ENCODE data around the gene LEKR1. TPM values are rescaled to one million over a fixed set of nuclear protein-coding genes. Genes with fewer than 3 reads are reported as not detected.

Gene LEKR1
- total RNA-seq, 2 donors from 2014 or later = 1.0 to 1.7 TPM

DNA sequence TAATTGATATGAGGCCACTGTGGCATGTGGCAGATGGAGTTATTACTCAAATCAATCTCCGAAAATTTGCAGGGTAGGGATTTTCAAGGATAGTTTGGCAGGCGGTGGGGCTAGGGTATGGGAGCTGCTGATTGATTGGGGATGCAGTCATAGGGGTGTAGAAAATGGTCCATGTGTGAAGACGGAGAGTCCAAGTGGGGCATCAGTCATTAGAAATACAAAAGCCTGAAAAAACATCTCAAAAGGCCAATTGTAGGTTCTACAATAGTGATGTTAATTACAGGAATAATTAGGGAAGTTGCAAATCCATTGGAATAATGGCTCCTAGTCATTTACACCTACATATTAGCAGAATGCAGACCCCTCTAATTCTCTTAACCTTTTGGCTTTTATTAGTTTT is 4.9 kb downstream of the LEKR1 start:
- no peaks in the 10 kb centered on the region for H3K9me3 Mint-ChIP-seq
- no peak overlapping the region for H3K4me3 Mint-ChIP-seq
- peaks cover 15% of the 10 kb centered on the region for H3K4me1 Mint-ChIP-seq (ENCODE audit: low read depth)
- no peaks in the 10 kb centered on the region for H3K27me3 Mint-ChIP-seq (ENCODE audit: low read depth)
- H3K27ac Mint-ChIP-seq = no peak overlapping the region
- ATAC-seq (replicated peaks in 1 of 2) = no peak
- H3K36me3 Mint-ChIP-seq (ENCODE audit: insufficient read depth in 2 of 2) = peaks cover 0 to 2% of the 10 kb centered on the region in 2 donors
- no peak for DNase-seq

DNA sequence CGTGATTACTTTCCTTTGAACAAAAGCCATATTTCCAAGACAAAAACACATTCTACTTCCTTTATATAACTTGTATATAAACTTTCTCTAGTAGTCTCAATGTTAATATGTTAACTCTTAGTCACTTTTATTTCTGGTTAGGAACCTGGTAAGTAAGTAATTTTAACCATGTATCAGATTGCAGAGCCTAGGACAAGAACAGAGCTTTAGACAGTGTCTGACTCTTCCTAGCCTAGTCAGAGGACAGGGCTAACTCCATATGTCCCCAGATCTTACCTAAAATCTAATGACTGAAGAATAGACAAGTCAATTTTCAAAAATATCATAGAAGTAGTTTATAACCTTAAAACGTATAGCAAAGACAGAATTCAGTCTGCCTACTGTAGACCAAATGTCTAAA is 8.3 kb downstream of the LEKR1 start:
- DNase-seq = no peak
- Mint-ChIP-seq H3K27me3 (ENCODE audit: low read depth) (no peaks in the 10 kb centered on the region), H3K36me3 (ENCODE audit: insufficient read depth in 2 of 2) (no peaks in the 10 kb centered on the region), H3K4me1 (ENCODE audit: low read depth) (no peaks in the 10 kb centered on the region), H3K4me3 (no peak overlapping the region), H3K27ac (no peak overlapping the region), H3K9me3 (no peaks in the 10 kb centered on the region)
- ATAC-seq (replicated peaks in 1 of 2) = no peak

DNA sequence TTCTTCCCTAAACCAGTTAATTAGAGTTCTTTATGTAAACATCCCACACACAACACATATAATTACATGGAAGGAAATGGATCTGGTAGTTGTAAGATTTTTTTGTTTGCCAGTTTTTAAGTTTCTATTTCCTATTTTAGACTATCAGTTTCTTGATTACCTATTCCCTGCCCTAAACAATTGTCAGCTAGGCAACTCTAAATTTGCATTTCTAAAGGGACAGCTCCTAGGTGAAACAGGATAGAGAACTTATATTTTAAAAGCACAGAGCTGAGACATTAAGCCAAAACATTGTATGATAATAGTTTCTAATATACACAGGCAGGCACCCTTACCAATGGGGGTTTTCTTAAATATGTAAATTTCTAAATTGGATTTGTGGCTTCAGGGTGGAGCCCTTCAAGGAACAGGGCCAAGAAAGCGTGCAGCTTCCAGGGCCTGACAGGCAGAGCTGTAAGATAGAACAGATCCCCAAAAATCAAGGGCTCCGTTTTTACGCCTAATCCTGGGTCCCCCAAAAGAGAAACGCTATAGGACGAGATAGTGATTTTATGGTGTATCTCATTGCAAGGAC is 8.9 kb downstream of the LEKR1 start:
- ATAC-seq (replicated peaks in 1 of 2) = no peak
- Mint-ChIP-seq H3K36me3 (ENCODE audit: insufficient read depth in 2 of 2) (no peaks in the 10 kb centered on the region), H3K27ac (no peak overlapping the region), H3K4me3 (no peak overlapping the region), H3K27me3 (ENCODE audit: low read depth) (no peaks in the 10 kb centered on the region), H3K4me1 (ENCODE audit: low read depth) (no peaks in the 10 kb centered on the region), H3K9me3 (no peaks in the 10 kb centered on the region)
- no peak for DNase-seq

DNA sequence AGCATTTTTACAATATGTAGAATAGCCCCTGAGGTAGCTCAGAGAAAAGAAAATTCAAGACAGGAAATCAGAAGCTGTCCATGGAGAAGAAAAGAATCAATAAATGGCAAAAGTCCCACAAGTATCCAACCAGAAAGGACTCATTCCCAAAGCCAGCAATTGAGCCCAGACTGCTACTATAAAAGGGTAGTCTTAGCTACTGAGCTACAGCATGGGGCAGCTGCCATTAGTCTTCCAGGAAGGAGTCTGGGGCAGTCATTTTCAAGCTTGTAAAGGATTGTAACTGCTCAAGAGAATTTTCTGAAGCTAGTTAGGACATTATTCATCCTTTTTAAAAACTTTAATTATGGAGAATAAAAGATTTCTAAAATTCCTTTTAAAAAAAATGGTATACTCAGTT is 10.5 kb downstream of the LEKR1 start:
- no peaks in the 10 kb centered on the region for H3K27me3 Mint-ChIP-seq (ENCODE audit: low read depth)
- no peaks in the 10 kb centered on the region for H3K9me3 Mint-ChIP-seq
- H3K4me3 Mint-ChIP-seq = no peak overlapping the region
- H3K36me3 Mint-ChIP-seq (ENCODE audit: insufficient read depth in 2 of 2) = no peaks in the 10 kb centered on the region
- DNase-seq = no peak
- H3K4me1 Mint-ChIP-seq (ENCODE audit: low read depth) = no peaks in the 10 kb centered on the region
- no peak for ATAC-seq (replicated peaks in 1 of 2)
- H3K27ac Mint-ChIP-seq = no peak overlapping the region

DNA sequence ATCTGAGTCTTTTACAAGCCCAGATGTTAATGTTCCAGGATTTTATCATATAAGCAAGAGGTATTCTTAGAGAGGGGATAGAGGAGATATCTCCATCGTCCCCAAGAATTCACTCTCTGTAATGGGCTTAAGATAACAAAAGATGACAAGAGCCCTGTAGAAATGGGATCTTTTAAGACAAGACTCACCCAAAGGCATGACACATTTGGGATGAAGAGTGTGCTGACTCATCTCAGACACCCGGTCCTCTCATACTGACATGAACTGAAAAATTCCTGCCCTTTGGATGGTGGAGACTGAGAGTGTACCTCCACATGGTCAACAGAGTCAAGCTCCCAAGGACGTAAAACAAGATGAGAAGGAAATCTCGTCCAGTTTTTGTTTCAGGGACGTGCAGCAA is 11.0 kb downstream of the LEKR1 start:
- ATAC-seq (replicated peaks in 1 of 2) (no peak), DNase-seq (no peak)
- H3K4me3 Mint-ChIP-seq = no peak overlapping the region
- H3K27ac Mint-ChIP-seq = no peak overlapping the region
- no peaks in the 10 kb centered on the region for H3K36me3 Mint-ChIP-seq (ENCODE audit: insufficient read depth in 2 of 2)
- H3K27me3 Mint-ChIP-seq (ENCODE audit: low read depth) = no peaks in the 10 kb centered on the region
- no peaks in the 10 kb centered on the region for H3K4me1 Mint-ChIP-seq (ENCODE audit: low read depth)
- no peaks in the 10 kb centered on the region for H3K9me3 Mint-ChIP-seq

DNA sequence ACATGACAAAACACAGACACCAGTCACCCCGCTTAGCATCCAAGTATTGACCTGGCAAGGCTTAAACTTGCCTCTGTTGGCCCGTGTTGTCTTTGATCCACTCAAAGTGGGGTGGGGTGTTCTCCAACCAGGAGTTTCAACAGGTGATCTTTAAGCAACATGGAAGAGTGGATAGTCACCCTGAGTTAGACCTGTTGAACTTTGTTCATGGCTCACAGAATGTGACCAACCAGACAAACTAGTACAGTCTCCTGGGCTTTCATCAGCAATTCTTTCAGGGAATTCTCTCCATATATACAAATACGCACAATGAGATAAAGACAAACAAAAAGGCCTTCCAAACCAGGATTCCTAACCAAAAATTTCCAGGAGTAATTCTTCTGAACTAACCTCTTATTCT is 11.9 kb downstream of the LEKR1 start:
- H3K4me1 Mint-ChIP-seq (ENCODE audit: low read depth) = no peaks in the 10 kb centered on the region
- H3K36me3 Mint-ChIP-seq (ENCODE audit: insufficient read depth in 2 of 2) = no peaks in the 10 kb centered on the region
- H3K27me3 Mint-ChIP-seq (ENCODE audit: low read depth) = no peaks in the 10 kb centered on the region
- H3K4me3 Mint-ChIP-seq = no peak overlapping the region
- H3K27ac Mint-ChIP-seq = no peak overlapping the region
- no peaks in the 10 kb centered on the region for H3K9me3 Mint-ChIP-seq
- ATAC-seq (replicated peaks in 1 of 2) (no peak), DNase-seq (no peak)

DNA sequence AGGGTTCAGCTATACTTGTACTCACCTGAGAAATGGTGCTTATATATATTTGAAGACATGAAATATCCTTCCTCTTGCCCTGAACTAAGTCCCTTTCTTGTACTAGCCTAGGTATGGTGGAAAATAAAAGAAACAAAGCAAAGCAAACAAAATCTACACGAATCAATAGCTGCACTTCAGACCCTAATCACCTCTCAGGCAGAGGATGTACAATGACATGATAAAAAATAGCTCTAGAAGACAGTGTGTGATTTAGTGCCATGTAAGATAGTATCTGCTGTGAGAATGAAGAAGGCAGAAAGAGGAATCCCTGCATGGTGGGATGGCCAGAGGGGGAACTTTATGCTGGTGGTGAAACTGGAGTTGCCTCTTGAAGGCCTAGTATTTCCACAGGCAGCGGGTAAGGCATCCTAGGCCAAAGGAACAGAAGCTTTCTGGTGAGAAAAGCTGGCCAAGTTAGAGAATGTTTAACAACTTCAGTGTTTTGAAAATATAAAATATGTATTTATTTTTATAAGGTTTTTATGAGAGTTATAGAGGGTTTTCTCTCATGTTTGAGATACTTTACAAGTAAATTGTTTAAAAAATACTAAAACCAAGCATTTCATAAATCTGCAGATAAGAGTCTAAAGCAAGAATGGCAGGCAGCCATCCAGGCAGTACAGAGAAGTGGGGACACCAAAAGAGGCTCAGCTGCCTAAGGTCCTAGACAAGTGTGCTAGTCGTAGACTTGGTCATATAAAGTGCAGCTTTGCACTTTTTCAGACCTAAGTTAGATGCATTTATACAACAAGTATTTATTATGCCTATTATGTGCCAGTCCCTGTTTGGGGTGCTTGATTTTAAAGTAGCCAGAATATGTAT is 14.9 kb downstream of the LEKR1 start:
- Mint-ChIP-seq H3K9me3 (no peaks in the 10 kb centered on the region), H3K4me1 (ENCODE audit: low read depth) (no peaks in the 10 kb centered on the region), H3K27me3 (ENCODE audit: low read depth) (no peaks in the 10 kb centered on the region), H3K36me3 (ENCODE audit: insufficient read depth in 2 of 2) (no peaks in the 10 kb centered on the region), H3K27ac (no peak overlapping the region), H3K4me3 (no peak overlapping the region)
- ATAC-seq (replicated peaks in 1 of 2) = no peak
- no peak for DNase-seq

DNA sequence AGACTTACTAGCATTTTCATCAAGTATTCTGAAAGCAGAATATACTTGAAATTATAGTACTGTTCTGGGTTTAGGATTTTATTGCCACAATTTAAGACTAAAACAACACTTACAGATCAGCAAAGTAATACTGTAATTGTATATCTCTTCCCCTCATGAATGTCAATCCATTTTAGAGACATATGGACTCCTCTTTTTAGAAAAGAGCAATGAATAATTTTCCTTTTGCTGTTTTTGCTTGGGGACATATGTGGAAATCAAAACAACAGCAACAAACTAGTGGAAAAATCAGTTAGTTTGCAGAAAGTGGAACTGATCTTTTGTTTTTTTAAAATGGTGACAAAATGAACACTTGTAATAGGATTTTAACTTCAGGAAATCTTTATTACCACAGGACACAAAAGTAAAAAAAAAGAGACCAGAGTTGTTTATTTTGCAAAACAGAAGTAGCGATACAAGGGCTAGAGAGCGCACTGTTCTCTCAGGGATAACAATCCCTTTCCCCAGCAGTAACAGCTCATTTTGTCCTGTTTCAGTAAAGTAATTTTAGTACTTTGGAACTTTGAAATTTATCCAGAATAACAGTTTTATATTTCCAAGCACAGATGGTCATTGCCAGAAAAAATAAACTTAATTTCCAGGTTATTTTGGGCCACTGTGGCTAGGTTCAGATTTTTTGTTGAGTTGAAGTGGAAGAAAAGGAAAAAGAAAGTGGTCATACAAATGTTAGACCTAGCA is 17.1 kb downstream of the LEKR1 start:
- no peaks in the 10 kb centered on the region for H3K27me3 Mint-ChIP-seq (ENCODE audit: low read depth)
- DNase-seq = no peak
- H3K27ac Mint-ChIP-seq = no peak overlapping the region
- no peak for ATAC-seq (replicated peaks in 1 of 2)
- no peaks in the 10 kb centered on the region for H3K9me3 Mint-ChIP-seq
- no peak overlapping the region for H3K4me3 Mint-ChIP-seq
- no peaks in the 10 kb centered on the region for H3K36me3 Mint-ChIP-seq (ENCODE audit: insufficient read depth in 2 of 2)
- H3K4me1 Mint-ChIP-seq (ENCODE audit: low read depth) = no peaks in the 10 kb centered on the region

DNA sequence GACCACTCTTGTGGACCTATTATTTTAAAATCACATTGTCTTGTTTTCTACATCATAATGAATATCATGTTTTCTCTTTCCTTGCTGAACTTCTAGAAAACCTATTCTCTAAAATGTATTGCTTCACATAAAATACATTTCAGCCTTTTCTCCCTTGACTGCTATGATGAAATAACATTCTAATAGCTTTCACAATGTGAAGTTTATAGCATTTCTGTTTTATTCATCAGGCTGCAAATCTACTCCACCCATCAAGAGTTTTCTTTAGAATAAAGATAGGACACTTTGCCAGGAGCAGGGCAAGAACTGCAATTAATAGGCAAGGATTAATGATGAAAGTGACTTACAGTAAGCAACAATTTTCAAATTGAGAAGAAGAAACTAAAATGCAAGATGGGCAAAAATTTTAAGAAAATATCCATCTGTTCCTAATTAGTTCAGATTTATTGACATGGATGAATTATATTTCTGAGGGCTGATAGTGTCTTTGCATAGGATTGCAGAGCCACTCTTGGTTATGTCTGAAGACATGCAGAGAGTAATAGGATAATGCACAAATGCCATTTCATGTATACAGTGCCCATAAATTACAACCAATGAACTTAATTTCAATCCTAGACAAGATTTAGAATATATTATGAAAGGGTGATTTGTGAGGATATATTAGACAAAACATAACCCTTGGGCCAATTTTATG is 21.7 kb downstream of the LEKR1 start:
- ATAC-seq (replicated peaks in 1 of 2) = no peak
- Mint-ChIP-seq H3K4me1 (ENCODE audit: low read depth) (no peaks in the 10 kb centered on the region), H3K27ac (no peak overlapping the region), H3K27me3 (ENCODE audit: low read depth) (peaks cover 17% of the 10 kb centered on the region), H3K36me3 (ENCODE audit: insufficient read depth in 2 of 2) (no peaks in the 10 kb centered on the region), H3K4me3 (no peak overlapping the region), H3K9me3 (no peaks in the 10 kb centered on the region)
- no peak for DNase-seq

DNA sequence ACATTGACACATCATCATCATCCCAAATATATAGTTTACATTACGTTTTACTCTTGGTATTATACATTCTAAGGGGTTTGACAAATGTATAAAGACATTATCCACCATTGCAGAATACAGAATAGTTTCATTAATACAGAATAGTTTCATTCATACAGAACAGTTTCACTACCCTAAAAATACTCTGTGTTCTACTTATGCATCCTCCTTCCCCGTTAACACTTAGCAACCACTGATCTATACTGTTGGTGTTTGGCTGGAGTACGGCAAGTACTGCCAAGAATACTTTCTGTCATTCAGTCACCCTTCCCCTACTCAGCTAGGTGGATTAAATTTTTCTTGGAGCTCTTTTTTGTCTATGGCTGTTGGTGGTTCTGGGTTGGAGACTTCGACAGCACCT is 33.4 kb downstream of the LEKR1 start:
- no peak for DNase-seq
- Mint-ChIP-seq H3K4me3 (no peak overlapping the region), H3K27ac (no peak overlapping the region), H3K9me3 (no peaks in the 10 kb centered on the region), H3K27me3 (ENCODE audit: low read depth) (no peaks in the 10 kb centered on the region), H3K4me1 (ENCODE audit: low read depth) (no peaks in the 10 kb centered on the region), H3K36me3 (ENCODE audit: insufficient read depth in 2 of 2) (no peaks in the 10 kb centered on the region)
- ATAC-seq (replicated peaks in 1 of 2) = no peak

DNA sequence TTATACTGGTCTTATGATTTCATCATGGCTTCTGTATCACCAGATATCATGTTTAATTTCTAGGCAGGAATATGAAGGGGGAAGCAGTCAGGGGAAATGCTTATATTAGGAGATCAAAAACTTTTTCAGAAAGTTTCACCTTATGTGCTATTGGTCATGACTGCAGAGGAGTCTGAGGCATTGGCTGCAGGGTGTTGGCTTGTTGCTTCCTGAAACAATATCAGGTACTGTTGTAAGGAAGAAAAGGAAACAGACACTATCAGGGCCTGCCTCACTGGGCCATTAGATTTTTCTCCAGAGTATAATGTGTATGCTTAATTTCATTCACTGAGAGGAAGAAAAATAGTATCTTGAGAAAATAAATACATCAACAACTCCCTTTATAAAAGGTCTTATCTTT is 34.7 kb downstream of the LEKR1 start:
- no peak overlapping the region for H3K4me3 Mint-ChIP-seq
- no peaks in the 10 kb centered on the region for H3K27me3 Mint-ChIP-seq (ENCODE audit: low read depth)
- H3K27ac Mint-ChIP-seq = no peak overlapping the region
- H3K9me3 Mint-ChIP-seq = no peaks in the 10 kb centered on the region
- DNase-seq (no peak), ATAC-seq (replicated peaks in 1 of 2) (no peak)
- no peaks in the 10 kb centered on the region for H3K4me1 Mint-ChIP-seq (ENCODE audit: low read depth)
- H3K36me3 Mint-ChIP-seq (ENCODE audit: insufficient read depth in 2 of 2) = no peaks in the 10 kb centered on the region

DNA sequence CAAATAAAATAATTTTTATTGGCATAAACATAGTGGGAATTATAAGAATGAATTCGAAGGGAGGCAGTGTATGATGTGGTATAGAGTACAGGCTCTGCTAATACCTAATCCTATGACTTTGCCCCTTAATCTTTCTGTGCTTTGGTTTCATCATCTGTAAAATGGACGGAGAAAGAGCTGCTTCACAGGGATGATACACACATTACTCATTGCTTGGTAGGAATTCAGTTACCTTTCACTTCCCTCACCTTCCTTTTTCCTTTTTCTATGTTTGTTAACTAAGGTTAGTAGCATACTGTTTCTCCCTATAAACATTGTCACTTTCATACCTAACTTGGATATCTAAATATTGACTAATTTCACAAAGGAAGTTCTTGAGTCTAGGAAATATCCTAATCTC is 36.2 kb downstream of the LEKR1 start:
- Mint-ChIP-seq H3K4me1 (ENCODE audit: low read depth) (peaks cover under 1% of the 10 kb centered on the region), H3K36me3 (ENCODE audit: insufficient read depth in 2 of 2) (no peaks in the 10 kb centered on the region), H3K4me3 (no peak overlapping the region), H3K9me3 (no peaks in the 10 kb centered on the region), H3K27me3 (ENCODE audit: low read depth) (no peaks in the 10 kb centered on the region), H3K27ac (no peak overlapping the region)
- no peak for ATAC-seq (replicated peaks in 1 of 2)
- no peak for DNase-seq

DNA sequence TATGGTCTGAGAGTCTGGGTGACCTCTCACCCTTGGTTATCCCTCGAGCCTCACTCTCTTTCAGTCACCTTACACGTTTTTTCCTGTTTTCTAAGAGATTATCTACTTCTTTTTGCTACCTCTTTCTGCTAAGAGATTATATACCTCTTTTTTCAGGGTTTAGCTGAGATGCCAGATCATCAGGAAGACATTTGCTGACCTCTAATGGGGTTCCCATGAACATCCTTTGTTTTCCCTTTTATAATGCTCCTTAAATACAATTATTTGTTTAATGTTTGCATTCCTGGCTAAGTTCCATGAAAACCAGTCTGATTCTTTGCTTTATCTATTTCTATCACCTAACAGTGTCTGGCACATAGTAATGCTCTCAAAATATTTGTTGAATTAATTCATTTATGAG is 39.6 kb downstream of the LEKR1 start:
- no peak overlapping the region for H3K27ac Mint-ChIP-seq
- DNase-seq (no peak), ATAC-seq (replicated peaks in 1 of 2) (no peak)
- peaks cover 5% of the 10 kb centered on the region for H3K4me1 Mint-ChIP-seq (ENCODE audit: low read depth)
- no peak overlapping the region for H3K4me3 Mint-ChIP-seq
- H3K27me3 Mint-ChIP-seq (ENCODE audit: low read depth) = no peaks in the 10 kb centered on the region
- H3K36me3 Mint-ChIP-seq (ENCODE audit: insufficient read depth in 2 of 2) = no peaks in the 10 kb centered on the region
- no peaks in the 10 kb centered on the region for H3K9me3 Mint-ChIP-seq

All from activated T-cell treated with anti-CD3 and anti-CD28 coated beads, Interleukin-2, amount 50 U/mL, for 72 hours (primary cell).